HG03460 (cell line): Measurements from ENCODE around the gene OTX1.
"Not testable (repeated sequence)": the region's sequence is repeated elsewhere in the genome, so short reads cannot be mapped to it uniquely, and the experiment has no call there.

Source experiments
- ATAC-seq: cut with Tn5 transposase; IDR thresholded peaks from one replicate; pipeline ENCODE4 v1.9.1; 2021; ENCODE audit not compliant: unreplicated experiment

The OTX1 gene

GRCh38 chr2:63050334-63051041 lies at the start of gene OTX1:
TSS of gene OTX1 (plus strand) at chr2:63050830. CDS start at chr2:63052991, 2,161 bp downstream.
- peak; percentile 74 for ATAC-seq

- no peak for ATAC-seq
Measured at GRCh38 chr2:63001576-63001975, 49.1 kb upstream of the OTX1 start.

GRCh38 chr2:63003351-63003750 lies 47.3 kb upstream of the OTX1 start:
- no peak for ATAC-seq

GRCh38 chr2:63007813-63008458 lies 42.7 kb upstream of the OTX1 start:
- no peak for ATAC-seq

- ATAC-seq = no peak
Measured at GRCh38 chr2:63008838-63009237, 41.8 kb upstream of the OTX1 start.

- ATAC-seq = no peak
Measured at GRCh38 chr2:63009490-63009889, 41.1 kb upstream of the OTX1 start.

GRCh38 chr2:63012541-63012940 lies 38.1 kb upstream of the OTX1 start:
- ATAC-seq = no peak

- no peak for ATAC-seq
Measured at GRCh38 chr2:63013438-63013837, 37.2 kb upstream of the OTX1 start.

- no peak for ATAC-seq
Measured at GRCh38 chr2:63015389-63015788, 35.2 kb upstream of the OTX1 start.

GRCh38 chr2:63018439-63018838 lies 32.2 kb upstream of the OTX1 start:
- no peak for ATAC-seq

- ATAC-seq = not testable (repeated sequence)
Measured at GRCh38 chr2:63019686-63020085, 30.9 kb upstream of the OTX1 start.

- no peak for ATAC-seq
Measured at GRCh38 chr2:63023444-63023843, 27.2 kb upstream of the OTX1 start.

GRCh38 chr2:63027220-63027619 lies 23.4 kb upstream of the OTX1 start:
- no peak for ATAC-seq

- ATAC-seq = no peak
Measured at GRCh38 chr2:63029058-63029457, 21.6 kb upstream of the OTX1 start.

GRCh38 chr2:63034526-63034925 lies 16.1 kb upstream of the OTX1 start:
- ATAC-seq = no peak

- no peak for ATAC-seq
Measured at GRCh38 chr2:63035169-63035568, 15.5 kb upstream of the OTX1 start.

- ATAC-seq = no peak
Measured at GRCh38 chr2:63035660-63036059, 15.0 kb upstream of the OTX1 start.

GRCh38 chr2:63038034-63038433 lies 12.6 kb upstream of the OTX1 start:
- no peak for ATAC-seq

GRCh38 chr2:63040586-63040985 lies 10.0 kb upstream of the OTX1 start:
- ATAC-seq = no peak

GRCh38 chr2:63041592-63041991 lies 9.0 kb upstream of the OTX1 start:
- ATAC-seq = no peak

GRCh38 chr2:63044362-63045327 lies 6.0 kb upstream of the OTX1 start:
- no peak for ATAC-seq

GRCh38 chr2:63046552-63046951 lies 4.1 kb upstream of the OTX1 start:
- ATAC-seq = no peak
